ENCODE measurements around the gene RAB11FIP3. TPM values are rescaled to one million over a fixed set of nuclear protein-coding genes. Genes with fewer than 3 reads are reported as not detected.

Gene RAB11FIP3
- total and polyA plus RNA-seq, 9 donors = 18.0 to 58.1 (median 38.1) TPM

GRCh38 chr16:457732-458400, 32.4 kb downstream of the RAB11FIP3 start:
- intact Hi-C loops (cut with DNase I) = no loop called here

GRCh38 chr16:459761-460160, 34.3 kb downstream of the RAB11FIP3 start:
- intact Hi-C loops (cut with DNase I) = no loop called here
- no peak overlapping the region for H3K4me3 ChIP-seq
- 94 to 96% (median 95%) methylated on average over 7 of the region's 7 CpGs for WGBS, 3 donors
- H3K4me1 ChIP-seq (ENCODE audit: insufficient read depth) = peaks cover 13% of the 10 kb centered on the region
- DNase-seq = no peak
- no peaks in the 10 kb centered on the region for H3K27me3 ChIP-seq
- TF ChIP-seq POLR2A (IDR thresholded peaks at IDR 0.05) = no peak
- no peak for TF ChIP-seq CTCF (IDR thresholded peaks at IDR 0.05)
- TF ChIP-seq EP300 (IDR thresholded peaks at IDR 0.05) = no peak
- no peaks in the 10 kb centered on the region for H3K36me3 ChIP-seq
- H3K27ac ChIP-seq = no peak overlapping the region
- H3K9me3 ChIP-seq = no peaks in the 10 kb centered on the region

More at GRCh38 chr16:457732-458400, 32.4 kb downstream of the RAB11FIP3 start:
- no peaks in the 10 kb centered on the region for H3K9me3 ChIP-seq
- 58 to 70% (median 63%) methylated on average over 11 to 14 of the region's 14 CpGs for WGBS, 3 donors
- peak overlapping the region; percentile 47 to 58 for H3K27ac ChIP-seq
- H3K4me3 ChIP-seq = no peak overlapping the region
- DNase-seq = peak in 4 of 5 donors; percentile 41 to 70 (median 60)
- H3K27me3 ChIP-seq = no peaks in the 10 kb centered on the region
- no peaks in the 10 kb centered on the region for H3K36me3 ChIP-seq
- TF ChIP-seq POLR2A (IDR thresholded peaks at IDR 0.05) (no peak), EP300 (IDR thresholded peaks at IDR 0.05) (no peak), CTCF (IDR thresholded peaks at IDR 0.05) (no peak)
- H3K4me1 ChIP-seq (ENCODE audit: insufficient read depth) = peaks cover 13% of the 10 kb centered on the region

GRCh38 chr16:460787-461186, 35.3 kb downstream of the RAB11FIP3 start:
- TF ChIP-seq POLR2A (IDR thresholded peaks at IDR 0.05) = no peak
- no peaks in the 10 kb centered on the region for H3K27me3 ChIP-seq
- intact Hi-C loops (cut with DNase I) = no loop called here
- peaks cover 10% of the 10 kb centered on the region for H3K4me1 ChIP-seq (ENCODE audit: insufficient read depth)
- no peak for DNase-seq
- no peaks in the 10 kb centered on the region for H3K36me3 ChIP-seq
- no peak overlapping the region for H3K27ac ChIP-seq
- no peak overlapping the region for H3K4me3 ChIP-seq
- WGBS, 3 donors = 92 to 93% (median 93%) methylated on average over 20 of the region's 20 CpGs
- no peaks in the 10 kb centered on the region for H3K9me3 ChIP-seq

GRCh38 chr16:463071-463470, 37.6 kb downstream of the RAB11FIP3 start:
- H3K27me3 ChIP-seq = no peaks in the 10 kb centered on the region
- intact Hi-C loops (cut with DNase I) = no loop called here
- WGBS, 3 donors = 81 to 83% (median 82%) methylated on average over 11 of the region's 11 CpGs

More at GRCh38 chr16:463071-463470, 37.6 kb downstream of the RAB11FIP3 start:
- DNase-seq = no peak
- Histone ChIP-seq H3K27ac (no peak overlapping the region), H3K36me3 (no peaks in the 10 kb centered on the region), H3K4me1 (ENCODE audit: insufficient read depth) (peaks cover 3% of the 10 kb centered on the region), H3K9me3 (no peaks in the 10 kb centered on the region), H3K4me3 (no peak overlapping the region)
- TF ChIP-seq CTCF (IDR thresholded peaks at IDR 0.05) (no peak), POLR2A (IDR thresholded peaks at IDR 0.05) (no peak), EP300 (IDR thresholded peaks at IDR 0.05) (no peak)

Data from ovary (tissue), 9 donors.